Activated CD8-positive, alpha-beta memory T cell treated with anti-CD3 and anti-CD28 coated beads for 1 hour (primary cell): ENCODE results near the gene NBEAL1.
"Not testable (repeated sequence)": the region's sequence is repeated elsewhere in the genome, so short reads cannot be mapped to it uniquely, and the experiment has no call there.

ENCODE experiments used
- DNase-seq, 2 donors: peaks; one replicate each; pipeline ENCODE4 v3.0.0-alpha.2; 2020; ENCODE audit warnings: low read depth in 1 of 2; ENCODE audit errors: extremely low read depth in 1 of 2

Gene NBEAL1

DNA sequence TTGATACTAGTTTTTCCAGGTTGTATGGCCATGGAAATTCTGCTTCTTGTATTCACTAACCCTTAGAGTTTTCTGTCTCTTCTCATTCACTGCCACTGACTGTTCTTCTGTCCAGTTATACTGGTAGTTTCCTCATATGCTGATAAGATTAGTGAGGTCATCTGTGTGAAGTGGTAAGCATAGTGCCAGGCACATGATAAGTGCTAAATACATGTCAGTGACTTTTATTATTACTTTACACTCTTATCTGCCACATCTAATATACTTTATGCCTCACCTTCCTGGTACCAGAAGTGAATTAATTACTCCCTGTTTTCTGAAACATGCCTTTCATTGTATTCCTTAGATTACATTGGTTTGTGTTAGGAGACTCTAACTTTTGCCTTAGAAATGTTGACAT, 91.3 kb downstream of the NBEAL1 start:
- DNase-seq = no peak

DNA sequence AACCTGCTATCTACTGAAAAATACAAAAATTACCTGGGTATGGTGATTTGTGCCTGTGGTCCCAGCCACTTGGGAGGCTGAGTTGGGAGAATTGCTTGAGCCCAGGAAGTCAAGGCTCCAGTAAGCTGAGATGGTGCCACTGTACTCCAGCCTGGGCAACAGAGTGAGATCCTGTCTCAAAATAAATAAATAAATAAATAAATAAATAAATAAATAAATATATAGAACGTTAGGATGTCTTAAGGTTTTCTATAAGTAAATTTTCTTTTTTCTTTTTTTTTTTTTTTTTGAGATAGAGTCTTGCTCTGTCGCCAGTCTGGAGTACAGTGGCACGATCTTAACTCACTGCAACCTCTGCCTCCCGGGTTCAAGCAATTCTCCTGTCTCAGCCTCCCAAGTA, 95.8 kb downstream of the NBEAL1 start:
- DNase-seq = not testable (repeated sequence)

DNA sequence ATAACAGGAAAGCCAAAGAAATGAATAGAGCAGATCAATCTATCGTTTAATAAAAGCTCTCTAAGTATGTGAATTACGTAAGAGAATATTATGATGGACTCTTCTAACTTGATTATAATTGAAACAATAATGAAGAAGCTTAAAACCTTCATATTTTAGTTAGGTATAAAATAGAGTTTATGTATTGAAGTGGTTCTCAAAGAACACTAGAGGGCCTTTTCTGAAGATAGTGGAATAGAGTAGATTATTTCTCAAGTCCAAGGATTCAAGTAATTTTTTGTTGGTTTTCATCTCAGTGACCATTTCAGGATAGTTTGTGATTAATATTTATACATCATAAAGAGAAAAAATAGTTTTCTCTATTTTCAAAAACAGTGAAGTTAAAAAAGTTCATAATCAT, 97.7 kb downstream of the NBEAL1 start:
- DNase-seq = no peak

DNA sequence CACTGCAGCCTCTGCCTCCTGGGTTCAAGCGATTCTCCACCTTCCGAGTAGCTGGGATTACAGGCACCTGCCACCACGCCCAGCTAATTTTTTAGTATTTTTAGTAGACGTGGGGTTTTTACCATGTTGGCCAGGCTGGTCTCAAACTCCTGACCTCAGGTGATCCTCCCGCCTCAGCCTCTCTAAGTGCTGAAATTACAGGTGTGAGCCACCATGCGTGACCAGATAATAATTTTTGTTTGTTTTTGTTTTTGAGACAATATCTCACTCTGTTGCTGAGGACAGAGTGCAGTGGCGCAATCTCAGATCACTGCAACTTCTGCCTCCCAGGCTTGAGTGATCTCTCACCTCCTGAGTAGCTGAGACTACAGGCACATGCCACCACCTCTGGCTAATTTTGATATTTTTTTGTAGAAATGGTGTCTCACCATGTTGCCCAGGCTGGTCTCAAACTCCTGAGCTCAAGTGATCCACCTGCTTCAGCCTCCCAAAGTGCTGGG, 100.6 kb downstream of the NBEAL1 start:
- not testable (repeated sequence) for DNase-seq

DNA sequence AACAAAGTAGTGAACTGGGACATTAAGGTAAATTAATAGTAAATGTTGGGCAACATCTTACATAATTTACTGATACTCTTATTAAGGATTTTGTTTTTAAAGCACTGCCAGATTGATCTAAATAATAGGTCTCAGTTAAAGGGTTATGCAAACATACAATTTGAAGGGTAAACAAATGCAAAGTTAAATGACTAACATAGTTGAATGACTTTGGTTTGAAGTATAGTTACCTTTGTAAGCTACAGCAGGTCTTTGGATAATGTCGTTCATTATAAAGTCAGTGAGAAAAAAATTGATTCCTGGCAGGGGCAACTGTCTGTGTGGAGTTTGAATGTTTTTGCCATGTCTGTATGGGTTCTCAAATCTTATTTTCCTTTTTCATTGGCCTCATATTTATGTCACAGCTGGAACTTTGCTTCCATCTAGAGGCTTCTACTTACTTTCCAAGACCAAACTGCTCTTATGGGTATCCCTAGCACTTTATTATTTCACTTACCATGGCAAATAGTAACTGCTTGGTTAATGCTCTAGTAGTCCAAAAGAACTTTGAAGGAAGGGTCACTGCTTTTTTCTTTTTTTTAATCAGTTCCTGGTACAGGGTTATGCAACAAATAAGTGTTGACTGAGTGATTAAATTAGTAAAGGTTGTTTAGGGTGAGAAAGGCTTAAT, 107.8 kb downstream of the NBEAL1 start:
- no peak for DNase-seq

DNA sequence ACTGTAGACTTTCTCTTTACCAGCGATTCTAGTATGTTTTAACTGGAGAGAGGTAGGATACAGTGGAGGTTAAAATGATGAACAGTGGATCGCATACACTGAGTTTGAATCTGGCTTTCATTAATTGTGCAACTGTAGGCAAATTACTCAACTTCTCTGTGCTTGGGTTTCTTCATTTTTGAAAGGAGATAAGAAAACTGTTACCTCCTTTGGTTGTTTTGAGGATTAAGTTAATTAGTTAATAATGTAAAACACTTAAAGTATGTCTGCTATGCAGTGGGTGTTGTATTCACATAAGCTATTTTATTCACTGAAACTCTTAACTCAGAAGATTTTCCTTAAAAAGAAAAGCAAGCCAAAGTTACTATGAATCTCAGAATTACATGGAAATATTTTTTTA, 112.3 kb downstream of the NBEAL1 start:
- DNase-seq = no peak

DNA sequence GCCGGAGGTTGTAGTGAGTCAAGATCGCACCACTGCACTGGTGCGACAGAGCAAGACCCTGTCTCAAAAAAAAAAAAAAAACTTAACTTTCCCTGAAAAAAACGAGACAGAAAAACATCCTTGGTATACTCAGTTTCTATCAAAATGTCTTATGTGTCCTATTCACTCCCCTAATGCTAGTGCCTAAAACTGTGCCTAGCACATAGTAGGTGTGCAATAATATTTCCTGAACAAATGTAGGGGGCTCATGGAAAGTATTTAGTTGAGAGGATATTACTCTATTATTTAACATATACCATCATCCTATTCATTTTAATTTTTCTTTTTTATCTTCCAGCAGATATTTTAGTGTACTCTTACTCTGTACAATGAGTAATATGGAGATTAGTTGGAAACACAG, 120.4 kb downstream of the NBEAL1 start:
- no peak for DNase-seq

DNA sequence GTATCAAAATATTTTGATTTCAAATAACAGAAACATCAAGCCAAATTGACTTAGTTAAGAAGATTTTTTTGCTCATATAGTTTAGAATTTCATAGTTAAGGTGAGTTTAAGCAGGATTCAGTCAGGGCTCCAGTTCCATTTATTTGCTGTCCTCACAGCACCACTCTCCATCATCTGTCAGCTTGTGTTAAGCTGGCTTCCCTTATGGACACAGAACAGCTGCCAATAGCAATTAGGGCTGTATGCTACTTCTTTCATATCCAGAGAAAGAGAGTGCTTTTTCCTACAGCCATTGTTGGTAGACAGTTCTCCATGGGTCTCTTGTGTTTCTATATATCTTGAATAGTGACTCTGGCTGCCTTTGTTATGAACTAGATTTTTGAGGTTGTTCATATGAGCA, 128.7 kb downstream of the NBEAL1 start:
- DNase-seq = no peak

DNA sequence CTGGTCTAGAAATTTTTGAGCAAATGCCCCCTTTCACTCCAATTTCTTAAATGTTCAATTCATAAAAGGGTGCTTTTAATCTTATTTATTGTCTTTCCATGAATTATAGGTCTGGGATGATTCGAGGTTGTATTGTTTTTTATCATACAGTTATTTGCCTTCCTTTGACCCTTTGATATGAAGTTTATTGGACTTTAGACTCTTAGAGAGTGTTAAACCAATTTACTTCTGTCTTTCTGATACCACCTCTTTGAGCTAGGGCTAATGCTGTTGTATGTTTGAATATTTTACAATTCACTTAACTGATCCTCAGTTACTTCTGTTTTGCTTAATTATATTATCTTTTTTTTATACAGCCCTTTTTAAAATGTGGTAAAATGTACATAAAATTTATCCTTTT, 134.5 kb downstream of the NBEAL1 start:
- no peak for DNase-seq

DNA sequence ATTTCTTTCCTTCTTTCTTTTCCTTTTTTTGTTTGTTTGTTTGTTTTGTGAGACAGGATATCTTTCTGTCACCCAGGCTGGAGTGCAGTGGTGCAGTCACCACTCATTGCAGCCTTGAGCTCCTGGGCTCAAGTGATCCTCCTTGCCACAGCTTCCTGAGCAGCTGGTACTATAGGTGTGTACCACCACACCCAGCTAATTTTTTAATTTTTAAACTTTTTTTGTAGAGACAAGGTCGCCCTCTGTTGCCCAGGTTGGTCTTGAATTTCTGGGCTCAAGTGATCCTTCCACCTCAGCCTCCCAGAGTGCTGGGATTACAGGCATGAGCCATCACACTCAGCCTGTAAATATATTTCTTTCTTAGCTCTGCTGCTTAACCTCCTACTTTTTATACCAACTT, 140.7 kb downstream of the NBEAL1 start:
- no peak for DNase-seq

DNA sequence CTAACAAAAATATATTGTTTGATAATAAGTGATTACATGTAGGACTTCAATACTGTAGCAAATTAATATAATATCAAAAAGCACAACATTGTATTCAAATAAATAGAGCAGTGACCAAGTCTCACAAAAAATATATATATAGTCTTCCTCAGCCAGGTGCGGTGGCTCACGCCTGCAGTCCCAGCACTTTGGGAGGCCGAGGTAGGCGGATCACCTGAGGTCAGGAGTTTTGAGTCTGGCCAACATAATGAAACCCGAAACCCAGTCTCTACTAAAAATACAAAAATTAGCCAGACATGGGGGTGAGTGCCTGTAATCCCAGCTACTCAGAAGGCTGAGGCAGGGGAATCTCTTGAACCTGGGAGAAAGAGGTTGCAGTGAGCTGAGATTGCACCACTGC, 148.0 kb downstream of the NBEAL1 start:
- not testable (repeated sequence) for DNase-seq

DNA sequence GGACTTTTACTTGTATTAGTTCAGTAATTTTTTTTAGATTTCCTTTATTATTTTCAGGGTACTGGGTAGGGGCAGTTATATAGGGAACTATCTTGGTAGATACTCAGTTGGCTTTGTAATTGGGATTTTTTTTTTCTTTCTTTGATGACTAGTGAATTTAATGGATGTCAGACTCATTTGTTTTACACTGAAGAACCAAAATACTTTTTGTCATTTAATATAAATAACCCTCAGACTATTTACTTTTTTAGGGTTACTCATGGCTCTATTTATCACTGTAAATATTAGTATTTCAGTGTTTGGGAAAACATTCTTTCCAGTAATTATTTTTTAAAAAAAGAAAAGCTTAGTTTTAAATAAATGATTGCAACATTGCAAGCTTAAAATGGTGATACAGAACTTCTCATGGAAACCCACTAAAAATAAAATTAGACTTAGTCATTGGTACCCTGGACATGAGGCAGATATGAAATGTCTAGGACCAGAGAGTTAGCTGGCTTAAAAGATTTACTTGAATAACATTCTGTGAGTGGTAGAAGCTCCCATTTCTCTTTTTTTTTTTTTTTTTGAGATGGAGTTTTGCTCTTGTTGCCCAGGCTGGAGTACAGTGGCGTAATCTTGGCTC, 149.7 kb downstream of the NBEAL1 start:
- no peak for DNase-seq

DNA sequence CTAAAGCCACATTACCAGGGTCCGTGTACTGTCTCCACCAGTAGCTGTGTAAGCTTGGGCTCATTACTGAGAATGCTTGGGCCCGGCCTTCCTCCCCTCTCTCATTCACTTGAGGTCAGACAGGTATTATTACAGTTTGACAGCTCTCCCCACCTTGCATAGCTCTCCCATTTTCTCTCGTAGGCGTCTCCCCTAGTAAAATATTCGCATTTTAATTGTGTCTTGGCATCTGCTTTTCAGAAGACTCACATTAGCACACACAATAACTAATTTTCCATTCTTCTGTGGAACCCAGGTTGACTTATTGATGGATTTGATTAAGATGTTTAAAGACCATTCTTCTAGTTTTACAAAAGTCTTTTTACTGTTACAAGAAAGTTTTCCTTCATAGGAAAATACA, 153.1 kb downstream of the NBEAL1 start:
- DNase-seq = no peak

DNA sequence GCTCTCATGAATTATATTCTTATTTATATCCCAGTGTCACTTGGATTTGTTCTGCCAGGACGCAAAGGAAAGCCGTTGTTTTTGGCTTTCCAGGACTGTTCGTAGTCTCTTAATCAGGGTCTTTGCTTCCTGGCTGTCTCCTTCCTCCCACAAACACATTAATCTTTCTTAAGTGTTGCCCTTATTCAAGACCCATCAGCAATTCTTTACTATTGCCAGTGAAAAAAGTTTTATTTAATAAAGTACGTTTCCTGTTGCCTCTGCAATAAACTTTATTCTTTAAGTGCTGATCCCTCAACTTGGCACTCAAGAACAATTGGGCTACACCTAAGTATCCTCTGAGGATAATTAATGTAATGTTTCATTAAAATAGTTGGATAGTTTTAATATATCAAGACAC, 155.8 kb downstream of the NBEAL1 start:
- DNase-seq = no peak

DNA sequence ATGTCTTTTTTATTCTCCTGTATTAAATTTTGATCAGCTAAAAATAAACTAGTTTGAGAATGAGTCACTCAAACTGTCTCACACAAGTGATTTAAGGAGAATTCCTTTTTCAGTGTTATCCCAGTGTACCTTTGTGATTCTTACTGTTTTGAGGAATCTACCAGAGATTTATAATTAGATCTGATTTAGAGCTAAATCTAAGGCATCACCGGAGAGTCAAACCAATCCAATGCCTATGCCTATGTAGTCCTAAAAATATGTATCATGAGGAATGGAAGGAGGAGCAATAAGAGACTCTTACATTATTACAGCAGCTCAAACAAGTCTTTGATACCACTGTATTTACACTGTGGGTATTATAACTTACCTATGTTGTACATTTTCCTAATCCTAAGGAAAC, 160.7 kb downstream of the NBEAL1 start:
- DNase-seq = no peak

DNA sequence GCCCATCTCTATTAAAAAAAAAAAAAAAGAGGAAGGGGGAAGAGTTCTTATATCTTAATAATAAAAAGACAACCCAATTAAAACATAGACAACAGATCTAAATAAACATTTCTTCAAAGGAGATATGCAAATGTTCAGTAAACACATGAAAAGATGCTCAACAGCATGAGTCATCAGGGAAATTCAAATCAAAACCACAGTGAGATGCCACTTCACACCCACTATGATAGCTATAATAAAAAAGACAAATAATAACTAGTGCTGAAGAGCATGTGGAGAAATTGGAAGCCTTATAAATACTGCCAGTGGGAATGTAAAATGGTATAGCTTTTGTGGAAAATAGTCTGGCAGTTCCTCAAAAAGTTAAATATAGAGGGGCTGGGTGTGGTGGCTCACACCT, 162.7 kb downstream of the NBEAL1 start:
- DNase-seq = no peak

DNA sequence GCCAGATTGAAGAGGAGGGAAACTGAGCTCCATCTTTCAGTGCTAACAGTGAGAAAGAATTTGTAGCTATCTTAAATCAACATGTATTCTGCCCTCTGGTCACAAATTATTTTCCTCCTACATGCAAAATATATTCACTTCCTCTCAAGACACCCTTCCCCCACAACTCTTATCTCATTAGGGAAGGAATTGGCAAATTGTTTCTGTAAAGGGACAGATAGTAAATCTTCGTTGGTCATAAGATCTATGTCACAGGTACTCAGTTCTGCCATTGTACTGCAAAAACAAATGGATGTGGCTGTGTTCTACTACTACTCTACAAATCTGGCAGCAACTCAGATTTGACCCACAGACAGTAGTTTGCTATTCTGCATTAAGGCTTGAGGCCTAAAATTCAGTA, 171.2 kb downstream of the NBEAL1 start:
- DNase-seq = no peak

DNA sequence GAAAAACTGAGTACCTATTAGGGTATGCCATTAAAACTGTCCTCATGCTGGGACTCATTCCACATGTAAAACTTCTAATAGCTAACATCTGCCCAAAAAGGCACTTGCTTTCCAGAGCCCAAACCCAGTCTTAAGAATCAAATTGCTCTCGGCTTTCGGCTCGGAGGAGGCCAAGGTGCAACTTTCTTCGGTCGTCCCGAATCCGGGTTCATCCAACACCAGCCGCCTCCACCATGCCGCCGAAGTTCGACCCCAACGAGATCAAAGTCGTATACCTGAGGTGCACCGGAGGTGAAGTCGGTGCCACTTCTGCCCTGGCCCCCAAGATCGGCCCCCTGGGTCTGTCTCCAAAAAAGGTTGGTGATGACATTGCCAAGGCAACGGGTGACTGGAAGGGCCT, 175.9 kb downstream of the NBEAL1 start:
- not testable (repeated sequence) for DNase-seq

DNA sequence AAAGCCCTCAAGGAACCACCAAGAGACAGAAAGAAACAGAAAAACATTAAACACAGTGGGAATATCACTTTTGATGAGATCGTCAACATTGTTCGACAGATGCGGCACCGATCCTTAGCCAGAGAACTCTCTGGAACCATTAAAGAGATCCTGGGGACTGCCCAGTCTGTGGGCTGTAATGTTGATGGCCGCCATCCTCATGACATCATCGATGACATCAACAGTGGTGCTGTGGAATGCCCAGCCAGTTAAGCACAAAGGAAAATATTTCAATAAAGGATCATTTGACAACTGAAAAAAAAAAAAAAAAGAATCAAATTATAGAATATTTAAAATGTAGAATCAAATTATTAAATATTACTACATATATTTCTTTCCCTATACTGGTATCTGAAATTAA, 176.4 kb downstream of the NBEAL1 start:
- not testable (repeated sequence) for DNase-seq

DNA sequence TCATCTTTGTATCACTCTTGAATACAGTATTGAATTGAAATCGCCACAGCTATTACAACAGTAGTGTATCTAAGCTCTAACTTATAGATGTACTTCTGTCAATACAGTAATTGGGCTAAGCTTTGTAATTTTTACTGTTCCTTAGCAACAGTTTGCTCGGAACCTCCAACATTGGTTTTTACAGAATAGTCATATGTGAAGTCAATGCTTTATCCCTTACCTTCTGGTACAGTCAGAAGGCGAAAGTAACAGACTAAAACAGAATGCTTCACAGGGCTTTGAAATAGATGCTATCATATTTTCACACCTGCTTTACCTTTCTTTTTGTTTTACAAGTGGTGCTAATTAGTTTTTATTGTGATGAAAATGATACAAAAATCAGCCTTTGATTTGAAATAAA, 177.3 kb downstream of the NBEAL1 start:
- no peak for DNase-seq

DNA sequence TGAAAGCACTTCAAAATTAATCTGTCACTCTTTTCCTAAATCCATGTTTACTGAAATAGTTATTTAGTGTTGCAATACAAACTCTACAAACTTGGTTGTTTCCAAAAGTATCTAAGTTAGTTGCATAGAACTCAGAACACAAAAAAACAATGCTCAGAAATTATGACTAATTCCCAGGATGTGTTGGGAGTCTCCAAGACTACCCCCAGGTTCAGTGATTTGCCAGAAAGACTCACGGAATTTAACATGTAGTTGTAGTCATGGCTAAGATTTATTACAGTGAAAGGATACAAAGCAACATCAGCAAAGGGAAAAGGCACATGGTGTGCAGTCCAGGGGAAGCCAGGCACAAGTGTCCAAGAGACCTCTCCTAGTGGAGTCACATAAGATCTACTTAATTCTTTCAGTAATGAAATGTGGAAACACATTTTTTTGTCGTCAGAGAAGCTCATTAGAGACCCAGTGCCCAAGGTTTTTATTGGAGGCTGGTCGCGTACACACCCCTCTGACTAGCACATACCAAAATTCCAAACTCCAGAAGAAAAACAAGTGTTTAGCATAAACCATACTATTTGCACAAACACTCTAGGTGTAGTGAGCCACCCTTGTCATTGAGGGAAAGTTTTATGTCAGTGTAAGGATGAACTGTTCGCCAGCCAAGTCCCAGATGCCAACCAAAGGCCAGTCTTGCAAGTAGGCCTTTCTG, 180.8 kb downstream of the NBEAL1 start:
- DNase-seq = no peak

DNA sequence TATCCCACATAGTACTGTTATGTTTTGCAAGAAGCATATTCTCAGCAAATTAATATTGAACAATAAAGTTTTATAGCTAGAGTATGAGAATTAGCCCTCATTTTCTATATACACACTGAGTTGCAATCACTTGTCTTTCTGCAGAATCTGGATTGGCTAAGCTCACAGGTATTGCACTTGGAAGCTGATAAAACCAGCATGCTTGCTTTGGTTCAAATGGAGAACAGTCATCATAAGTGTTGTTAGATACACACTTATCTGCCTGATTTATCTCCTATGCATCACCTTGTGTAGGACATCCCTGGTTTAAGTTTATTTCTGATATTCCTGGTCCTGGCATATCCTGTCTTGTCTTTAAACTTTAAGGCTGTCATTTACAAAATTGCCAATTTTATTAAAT, 186.2 kb downstream of the NBEAL1 start:
- DNase-seq = no peak
